Lower leg skin (tissue), 4 donors: ENCODE measurements around the gene EGFL7. TPM values are rescaled to one million over a fixed set of nuclear protein-coding genes. Genes with fewer than 3 reads are reported as not detected.

Experiments used
- DNase-seq, 2 donors: peaks; one replicate each; pipeline ENCODE4 v3.0.0-alpha.2; 2019; ENCODE audit warnings: low spot score in 2 of 2
- H3K4me3 ChIP-seq: fragments of 200-600 bp; sonication (generic); 2 replicates; pipeline ENCODE4 v1.5.1; 2017; ENCODE audit warnings: mild to moderate bottlenecking, low read depth; ENCODE audit not compliant: poor library complexity, severe bottlenecking
- CTCF ChIP-seq, 3 donors: fragments of 450-650 bp; IDR thresholded peaks; one replicate each; pipeline ENCODE4 v1.5.1; 2016; ENCODE audit warnings: antibody characterized with exemption in 3 of 3, mild to moderate bottlenecking in 3 of 3, moderate library complexity in 2 of 3
- POLR2A ChIP-seq, 2 donors: fragments of 450-650 bp; IDR thresholded peaks; one replicate each; pipeline ENCODE4 v1.6.1; 2016 to 2017; ENCODE audit warnings: antibody characterized with exemption in 2 of 2, mild to moderate bottlenecking in 1 of 2, moderate library complexity in 1 of 2
- WGBS, 2 donors: methylation state at CpG; one replicate each; pipeline ENCODE4 v1.1.5; 2018; 5-methylcytosine and 5-hydroxymethylcytosine counted together
- intact Hi-C: fragments of 100-400 bp; cut with DNase I; formaldehyde crosslinking; loops from one replicate; pipeline ENCODE4 v1.15.0; 2023; ENCODE audit warnings: low total_unique reads
- total RNA-seq, 4 donors: library from RNA; depleted of rRNA; stranded (reverse); fragments of >200 nt; gene quantifications; one replicate each; pipeline ENCODE4 v1.1.0, GENCODE V29; 2016

EGFL7 gene
- total RNA-seq, 4 donors from 2014 or later, result 27.8 to 62.2 (median 46.2) TPM

- WGBS, 2 donors, result 60 to 72% methylated on average over 10 to 11 of the region's 11 CpGs
Measured at GRCh38 chr9:136674786-136675349, 12.2 kb downstream of the EGFL7 start.

GRCh38 chr9:136675477-136676296, 13.0 kb downstream of the EGFL7 start:
- WGBS, 2 donors, result 75 to 83% methylated on average over 8 to 15 of the region's 16 CpGs
- TF ChIP-seq CTCF (IDR thresholded peaks at IDR 0.05), result no peak
- no peak for TF ChIP-seq POLR2A (IDR thresholded peaks at IDR 0.05)
- DNase-seq, result no peak
- H3K4me3 ChIP-seq, result no peak overlapping the region
- intact Hi-C loops, result no loop called here

More at GRCh38 chr9:136674786-136675349, 12.2 kb downstream of the EGFL7 start:
- H3K4me3 ChIP-seq, result no peak overlapping the region
- no peak for DNase-seq
- no peak for TF ChIP-seq POLR2A (IDR thresholded peaks at IDR 0.05)
- TF ChIP-seq CTCF (IDR thresholded peaks at IDR 0.05), result no peak
- intact Hi-C loops, result no loop called here

GRCh38 chr9:136676297-136676794, 13.6 kb downstream of the EGFL7 start:
- no peak for DNase-seq
- WGBS, 2 donors, result 89 to 96% methylated on average over 12 to 13 of the region's 13 CpGs
- TF ChIP-seq CTCF (IDR thresholded peaks at IDR 0.05), result no peak
- no peak for TF ChIP-seq POLR2A (IDR thresholded peaks at IDR 0.05)
- no peak overlapping the region for H3K4me3 ChIP-seq
- intact Hi-C loops, result no loop called here

- 87 to 91% methylated on average over 38 to 43 of the region's 46 CpGs for WGBS, 2 donors
- H3K4me3 ChIP-seq, result no peak overlapping the region
- no peak for DNase-seq
- intact Hi-C loops, result no loop called here
- TF ChIP-seq POLR2A (IDR thresholded peaks at IDR 0.05), result no peak
- no peak for TF ChIP-seq CTCF (IDR thresholded peaks at IDR 0.05)
Measured at GRCh38 chr9:136676920-136677686, 14.4 kb downstream of the EGFL7 start.

DNA sequence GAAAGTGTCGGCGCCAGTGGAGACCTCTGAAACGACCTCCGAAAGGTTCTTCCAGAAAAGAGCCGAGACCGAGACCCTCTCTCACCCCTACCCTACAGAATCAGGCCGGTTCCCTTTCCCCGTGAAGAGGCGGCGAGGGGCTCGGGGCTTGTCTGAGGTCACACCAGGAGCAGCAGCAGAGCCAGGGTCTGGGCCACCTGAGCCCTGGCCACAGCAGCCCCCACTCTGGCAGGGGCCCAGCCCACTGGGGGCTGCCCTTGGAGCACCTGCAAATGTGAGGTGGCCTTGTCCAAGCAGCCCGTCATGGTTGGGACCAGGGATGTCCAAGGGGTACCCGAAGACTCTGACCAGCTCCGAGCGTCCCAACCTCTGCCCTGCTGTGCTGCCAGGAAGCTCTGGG, 15.3 kb downstream of the EGFL7 start:
- TF ChIP-seq POLR2A (IDR thresholded peaks at IDR 0.05), result no peak
- TF ChIP-seq CTCF (IDR thresholded peaks at IDR 0.05), result no peak
- no peak overlapping the region for H3K4me3 ChIP-seq
- WGBS, 2 donors, result 91 to 93% methylated on average over 14 to 15 of the region's 15 CpGs
- intact Hi-C loops, result no loop called here
- no peak for DNase-seq
